ENCODE data around the gene TMEM258.

TMEM258 gene

DNA sequence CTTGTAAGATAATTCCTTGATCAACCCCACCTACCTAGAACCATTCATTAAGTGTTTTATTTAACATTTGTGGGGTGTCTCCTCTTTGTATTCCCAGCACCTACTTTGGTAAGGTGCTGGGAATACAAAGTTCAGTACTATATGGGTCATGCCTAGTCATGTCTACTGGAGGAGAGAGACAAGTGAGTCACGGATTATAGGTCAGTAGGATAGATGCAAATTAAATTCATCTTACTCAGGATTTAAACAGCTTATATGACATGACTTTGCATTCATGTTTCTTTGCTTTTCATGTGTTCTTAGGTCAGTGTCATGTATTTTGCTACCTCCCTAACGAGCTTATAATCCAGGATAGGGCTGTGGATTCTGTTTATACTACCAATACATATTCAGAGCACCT lies 27.8 kb upstream of the TMEM258 start:
- DNase-seq (ENCODE audit: low read depth) = no peak

DNA sequence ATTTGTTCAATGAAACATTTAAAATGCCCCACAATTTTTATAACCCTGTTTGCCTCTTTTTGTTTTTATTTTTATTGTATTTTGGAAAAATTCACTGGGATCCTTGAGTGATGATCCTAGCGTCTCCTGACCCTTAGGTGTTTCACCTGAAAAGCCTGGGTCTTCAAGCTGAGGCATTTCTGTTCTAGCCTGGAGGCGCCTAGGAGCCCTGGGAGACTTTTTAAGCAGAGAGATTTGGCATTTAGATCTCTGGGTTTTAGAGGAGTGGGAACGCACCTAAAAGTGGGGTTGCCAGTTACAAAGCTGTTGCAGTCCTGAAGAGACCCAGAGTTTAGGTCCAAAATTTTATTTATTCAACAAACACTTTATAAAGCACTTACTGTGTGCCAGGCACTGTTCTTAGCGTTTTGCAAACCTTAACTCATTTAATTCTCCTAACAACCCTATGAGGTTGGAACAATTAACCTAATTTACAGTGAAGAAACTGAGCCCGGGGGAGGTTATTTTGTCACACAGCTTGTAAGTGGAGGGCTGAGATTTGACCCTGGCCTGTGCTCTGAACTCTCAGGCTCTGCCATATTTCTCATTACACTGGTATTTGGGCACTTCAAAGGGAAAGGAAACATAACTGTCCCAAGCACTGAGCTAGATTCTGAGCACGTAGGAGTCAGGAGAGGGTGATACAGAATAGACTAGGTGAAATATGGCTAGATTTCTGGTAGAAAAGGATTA lies 25.2 kb upstream of the TMEM258 start:
- no peak for DNase-seq (ENCODE audit: low read depth)

DNA sequence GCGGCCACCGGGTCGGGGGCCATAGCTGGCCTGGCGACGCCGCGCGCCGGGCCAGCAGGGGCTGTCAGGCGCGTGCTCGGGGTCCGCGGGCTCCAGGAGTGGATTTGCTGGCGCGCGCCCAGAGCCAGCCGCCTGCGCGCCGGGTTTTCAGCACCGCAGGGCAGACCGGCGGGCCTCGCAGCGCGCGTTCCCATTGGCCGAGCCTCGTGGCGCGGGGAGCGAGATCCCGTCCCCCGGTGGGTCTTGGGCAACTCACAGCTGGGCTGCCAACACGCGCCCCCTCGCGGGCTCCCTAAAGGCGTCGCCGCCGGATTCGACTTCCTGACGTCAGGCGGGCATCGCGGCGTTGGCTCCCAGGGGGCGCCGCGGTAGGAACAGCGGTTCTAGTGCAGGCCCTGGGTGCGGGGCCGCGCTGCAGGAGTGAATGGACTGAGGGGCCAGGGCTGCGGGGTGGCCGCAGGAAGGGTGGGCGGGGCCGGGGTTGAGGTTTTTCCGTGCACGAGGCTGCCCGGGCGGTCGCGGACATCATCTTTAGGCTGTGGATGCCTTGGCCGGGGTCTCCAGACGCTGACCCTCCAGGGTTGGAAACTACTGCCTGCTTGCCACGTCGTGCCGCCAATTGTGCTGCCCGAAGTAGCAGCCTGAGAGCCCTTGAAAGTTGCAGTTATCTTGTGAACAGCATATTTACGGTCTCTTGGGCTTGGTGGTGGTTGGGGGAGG lies 24.5 kb upstream of the TMEM258 start, which contains the start of gene FADS1:
TSS of gene FADS1 (minus strand) at position 268 of the 720 bp plus-strand sequence. CDS start at position 194, 74 bp downstream.
- peak; percentile 78 for DNase-seq (ENCODE audit: low read depth)

DNA sequence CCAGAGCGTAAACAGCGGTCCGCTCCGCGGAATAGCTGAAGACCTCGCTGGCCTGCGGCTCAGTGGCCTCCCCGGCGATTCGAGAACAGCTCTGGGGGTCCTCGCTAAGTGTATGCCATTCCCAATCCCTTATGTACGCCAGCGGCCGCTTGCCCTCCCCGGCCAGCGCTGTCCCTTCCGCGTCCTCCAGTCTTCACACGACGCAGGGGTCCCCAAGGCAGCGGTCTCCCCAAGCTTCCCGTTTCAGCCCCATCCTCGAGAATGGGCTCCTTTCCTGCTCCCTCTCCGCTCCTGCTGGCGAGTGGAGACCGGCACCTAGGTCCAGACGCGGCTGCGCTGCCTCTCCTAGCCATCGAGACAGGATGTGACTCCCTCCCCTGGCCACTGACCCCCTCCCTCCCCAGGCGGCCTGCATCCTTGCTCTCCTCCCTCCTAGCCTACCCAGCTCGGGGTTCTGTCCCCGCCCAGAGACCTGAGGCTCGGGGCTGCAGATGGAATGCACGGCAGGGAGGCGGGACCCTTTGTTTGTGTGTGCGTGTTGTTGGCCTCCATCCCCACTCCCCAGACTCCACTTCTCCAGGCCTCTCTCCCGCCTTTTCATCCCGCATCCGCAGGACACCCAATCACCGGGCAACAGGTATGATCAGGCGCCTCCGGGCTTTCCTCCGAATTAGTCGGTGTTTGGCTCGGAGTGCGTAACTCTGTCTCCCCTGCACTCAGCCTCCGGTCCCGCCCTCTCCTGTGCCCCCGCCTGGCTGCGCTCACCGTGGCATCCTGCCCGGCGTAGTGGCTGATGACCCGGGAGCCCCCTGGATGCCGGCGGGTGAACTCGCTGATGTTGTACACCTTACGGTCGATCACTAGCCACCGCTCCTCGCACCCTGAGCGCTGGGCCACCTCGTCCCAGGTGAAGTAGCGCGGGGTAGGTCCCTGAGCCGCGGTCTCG lies 23.7 kb upstream of the TMEM258 start:
- DNase-seq (ENCODE audit: low read depth) = peak; percentile 56

DNA sequence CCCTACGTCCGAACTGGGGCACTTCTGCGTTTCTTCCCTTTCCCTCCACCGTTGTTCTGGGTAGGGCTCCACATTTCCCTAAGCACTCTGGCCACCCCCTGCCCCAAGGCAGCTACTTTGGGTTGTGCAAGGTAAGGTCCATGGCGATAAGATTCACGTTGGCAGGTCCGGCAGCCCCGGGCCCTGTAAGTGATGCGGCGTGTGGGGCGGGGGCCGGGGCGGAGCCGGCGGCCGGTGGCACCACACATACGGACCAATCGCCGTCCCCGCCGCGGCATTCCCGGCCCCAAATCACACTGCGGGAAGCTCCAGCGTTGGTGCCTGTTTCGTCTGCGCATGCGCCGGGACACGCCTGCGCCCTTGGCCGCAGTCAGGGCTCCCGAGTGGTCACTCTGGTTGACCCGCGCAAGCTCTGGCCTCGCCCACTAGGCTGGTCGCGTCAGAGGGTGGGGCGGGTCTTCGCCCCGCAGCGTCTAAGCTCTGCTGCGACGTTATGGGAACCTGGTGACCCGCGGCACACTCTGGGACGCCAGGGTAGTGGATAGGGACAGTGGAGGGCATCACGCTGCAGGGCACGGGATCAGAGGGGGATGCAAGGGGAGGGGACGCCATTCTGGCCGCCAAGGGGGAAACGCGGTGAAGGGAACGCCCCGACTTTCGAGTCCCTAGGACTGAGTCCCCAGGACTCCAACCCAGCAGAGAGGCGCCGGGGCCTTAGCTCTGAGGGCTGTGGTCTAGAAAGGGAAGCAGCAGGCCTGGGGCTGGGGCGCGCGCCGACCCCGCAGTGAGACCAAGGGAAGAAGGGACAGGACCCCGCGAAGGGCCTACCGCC lies 22.8 kb upstream of the TMEM258 start:
- no peak for DNase-seq (ENCODE audit: low read depth)

DNA sequence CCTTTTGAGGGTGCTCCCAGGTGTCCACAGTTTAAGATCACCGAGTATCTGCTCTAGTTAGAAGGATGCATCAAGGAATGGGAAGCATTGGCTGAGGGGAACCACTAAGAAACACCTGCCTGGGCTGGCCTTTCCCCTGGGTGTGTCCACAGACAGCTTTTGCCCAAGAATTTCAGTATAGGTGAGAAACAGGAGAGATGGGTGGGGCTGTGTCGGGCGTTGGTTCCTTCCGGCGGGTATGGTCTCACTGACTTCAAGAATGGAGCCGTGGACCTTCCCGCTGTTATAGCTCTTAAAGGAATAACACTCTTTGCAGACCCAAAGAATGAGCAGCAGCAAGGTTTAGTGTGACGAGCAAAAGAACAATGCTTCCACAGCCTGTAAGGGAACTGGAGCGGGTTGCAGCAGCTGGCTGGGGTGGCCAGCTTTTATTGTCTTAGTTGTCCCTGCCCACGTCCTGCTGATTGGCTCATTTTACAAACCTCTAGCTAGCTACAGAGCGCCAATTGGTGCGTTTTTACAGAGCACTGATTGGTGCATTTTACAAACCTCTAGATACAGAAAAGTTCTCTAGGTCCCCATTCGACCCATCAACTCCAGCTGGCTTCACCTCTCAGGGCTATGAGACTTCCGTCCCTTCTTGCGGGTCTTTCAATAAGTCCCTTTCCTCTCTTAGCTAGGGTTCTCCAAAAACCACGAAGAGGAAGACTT lies 22.0 kb upstream of the TMEM258 start:
- DNase-seq (ENCODE audit: low read depth) = no peak

DNA sequence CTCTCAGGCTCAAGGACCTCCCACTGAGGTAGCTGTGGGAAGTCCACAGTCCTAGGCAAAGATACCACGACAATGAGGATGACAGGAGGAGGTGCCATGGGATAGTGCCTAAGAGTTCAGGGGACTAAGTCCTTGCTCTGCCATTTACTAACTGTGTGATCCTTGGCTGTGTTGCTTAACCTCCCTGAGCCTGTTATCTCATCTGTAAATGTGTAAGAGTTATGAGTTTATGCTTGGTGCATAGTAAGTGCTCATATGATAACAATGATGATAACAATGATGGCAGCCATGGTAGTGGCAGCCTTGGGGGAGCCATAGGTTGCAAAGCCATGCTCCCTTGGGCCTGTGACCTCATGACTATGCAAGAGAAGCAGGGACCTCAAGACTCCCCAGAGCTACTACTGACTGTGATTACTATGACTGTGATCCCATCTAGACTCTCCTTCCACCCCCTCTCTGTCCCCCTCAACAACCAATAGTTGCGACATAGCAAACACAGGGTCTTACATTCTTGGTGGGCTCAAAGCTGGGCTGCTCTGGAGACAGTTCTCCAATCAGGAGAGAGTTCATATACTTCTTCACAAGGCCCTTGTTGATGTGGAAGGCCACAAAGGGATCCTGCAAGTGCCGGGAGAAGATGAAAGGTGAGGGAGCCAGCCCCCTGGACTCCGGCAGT lies 20.5 kb upstream of the TMEM258 start:
- DNase-seq (ENCODE audit: low read depth) = no peak

DNA sequence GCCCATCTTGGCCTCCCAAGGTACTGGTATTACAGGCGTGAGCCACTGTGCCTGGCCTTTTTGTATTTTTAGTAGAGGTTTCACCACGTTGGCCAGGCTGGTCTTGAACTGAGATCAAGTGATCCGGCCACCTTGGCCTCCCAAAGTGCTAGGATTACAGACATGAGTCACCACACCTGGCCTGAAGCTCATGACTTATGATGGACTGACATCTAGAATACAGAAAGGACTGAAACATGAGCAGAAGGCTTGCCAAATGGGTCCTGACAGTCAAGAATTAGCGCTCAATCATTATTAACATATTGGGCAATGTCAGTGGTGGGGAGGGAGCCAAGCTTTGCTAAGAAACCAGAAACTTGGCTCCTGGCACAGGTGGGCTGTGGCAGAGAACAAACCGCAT lies 19.4 kb upstream of the TMEM258 start:
- no peak for DNase-seq (ENCODE audit: low read depth)

DNA sequence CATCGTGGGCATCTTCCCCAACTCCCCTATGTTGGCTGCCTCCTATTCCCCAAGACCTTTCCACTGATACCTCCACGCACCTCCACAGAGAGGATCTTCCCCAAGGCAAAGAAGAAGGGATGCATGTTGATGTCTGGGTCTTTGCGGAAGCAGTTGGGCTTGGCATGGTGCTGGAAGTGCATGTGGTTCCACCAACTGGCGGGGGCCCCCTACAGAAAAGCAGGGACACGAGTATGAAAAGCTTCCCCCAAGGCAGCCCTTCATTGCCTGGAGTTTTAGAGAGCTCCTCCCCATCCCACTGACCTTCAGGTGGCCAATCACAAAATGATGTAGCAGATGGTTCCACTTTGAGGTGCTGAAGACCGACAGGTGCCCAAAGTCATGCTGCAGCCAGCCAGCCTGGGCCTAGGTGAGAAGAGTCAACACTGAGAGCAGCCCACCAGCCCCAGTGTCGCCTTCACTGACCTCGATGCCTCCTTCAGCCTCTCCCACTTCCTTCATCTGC lies 18.3 kb upstream of the TMEM258 start:
- no peak for DNase-seq (ENCODE audit: low read depth)

DNA sequence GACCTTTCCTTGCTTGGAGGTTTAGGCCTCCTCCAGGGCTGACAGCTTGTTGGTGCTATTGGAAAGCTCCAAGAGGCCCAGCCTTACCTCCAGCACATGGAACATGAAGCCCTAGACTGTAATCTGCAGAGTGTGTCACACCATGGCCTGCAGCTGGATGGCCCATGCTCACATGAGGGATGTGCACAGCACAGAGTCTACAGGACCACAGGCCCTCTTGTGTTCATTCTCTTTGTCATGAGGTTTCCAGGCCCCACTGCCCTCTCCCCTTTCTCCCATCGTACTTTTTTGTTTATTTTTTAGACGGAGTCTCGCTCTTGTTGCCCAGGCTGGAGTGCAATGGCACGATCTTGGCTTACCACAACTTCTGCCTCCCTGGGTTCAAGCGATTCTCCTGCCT lies 14.4 kb upstream of the TMEM258 start:
- DNase-seq (ENCODE audit: low read depth) = no peak

DNA sequence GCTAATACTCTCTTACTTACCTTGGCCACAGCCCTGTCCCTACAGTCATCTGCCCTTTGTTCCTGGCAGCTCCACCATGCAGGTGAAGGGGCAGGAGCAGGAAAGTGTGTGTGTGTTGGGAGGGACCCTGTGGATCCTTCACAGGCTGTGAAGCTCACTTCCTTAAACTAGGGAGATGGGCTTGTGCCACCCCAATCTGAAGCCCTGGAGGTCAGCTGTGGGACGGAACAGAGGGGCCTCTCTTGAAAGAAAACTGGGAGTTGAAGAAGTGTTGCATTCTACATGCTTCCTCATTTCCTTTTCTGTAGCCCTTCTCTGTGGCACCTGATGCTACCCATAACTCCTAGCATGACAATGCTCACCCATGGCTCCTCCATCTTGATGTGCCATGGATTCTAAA lies 12.7 kb upstream of the TMEM258 start:
- DNase-seq (ENCODE audit: low read depth) = no peak

DNA sequence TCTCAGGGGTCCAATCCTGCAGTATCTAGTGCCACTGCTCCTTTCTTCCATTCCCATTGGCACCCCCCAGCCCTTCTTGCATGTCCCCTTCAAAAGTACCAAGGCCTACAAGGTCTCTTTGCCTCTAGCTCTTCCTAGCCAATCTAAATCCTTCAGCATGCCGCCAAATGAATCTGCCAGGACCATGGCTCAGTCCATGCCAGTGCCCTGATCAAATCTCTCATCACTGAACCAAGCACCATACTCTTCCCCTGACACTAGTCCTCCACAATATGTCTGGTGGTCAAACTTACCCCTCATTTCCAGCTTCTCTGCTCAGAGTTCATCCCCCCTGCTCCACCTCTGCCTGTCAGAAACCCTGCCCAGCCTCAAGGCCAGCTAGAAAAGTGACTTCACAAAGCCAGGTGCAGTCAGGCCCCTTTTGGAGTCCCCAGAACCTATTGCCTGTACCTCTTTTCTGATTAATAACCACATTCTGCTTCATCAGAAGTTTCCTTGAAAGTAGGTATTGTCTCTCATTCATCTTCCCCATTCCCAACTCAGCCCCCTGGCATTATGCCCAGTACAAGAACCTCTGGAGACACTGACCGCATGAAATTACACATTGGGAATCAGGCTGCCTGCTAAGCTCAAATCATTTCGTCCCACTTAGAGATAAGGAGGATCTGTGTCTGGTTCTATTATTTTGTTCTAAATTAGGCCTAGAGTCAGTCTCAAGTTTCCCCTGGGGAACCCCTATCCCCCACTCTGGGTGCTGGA lies 11.7 kb upstream of the TMEM258 start:
- DNase-seq (ENCODE audit: low read depth) = no peak

DNA sequence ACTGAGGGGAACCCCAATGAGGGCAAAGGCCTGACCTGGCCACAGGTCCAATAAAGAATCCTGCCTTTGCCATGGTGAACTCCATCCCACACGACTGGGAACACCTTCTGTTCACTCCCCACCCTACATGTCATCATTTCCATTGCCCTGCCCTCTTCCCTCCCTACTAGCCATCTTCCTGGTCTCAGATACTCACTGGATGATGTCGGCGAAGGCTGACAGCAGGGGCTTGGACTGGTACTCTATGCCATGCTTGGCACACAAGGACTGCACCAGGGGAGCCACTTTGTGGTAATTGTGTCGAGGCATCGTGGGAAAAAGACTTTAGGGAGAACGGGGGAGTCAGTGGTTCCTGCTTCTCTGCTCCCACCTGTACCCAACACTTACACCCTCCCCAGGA lies 10.2 kb upstream of the TMEM258 start:
- DNase-seq (ENCODE audit: low read depth) = no peak

DNA sequence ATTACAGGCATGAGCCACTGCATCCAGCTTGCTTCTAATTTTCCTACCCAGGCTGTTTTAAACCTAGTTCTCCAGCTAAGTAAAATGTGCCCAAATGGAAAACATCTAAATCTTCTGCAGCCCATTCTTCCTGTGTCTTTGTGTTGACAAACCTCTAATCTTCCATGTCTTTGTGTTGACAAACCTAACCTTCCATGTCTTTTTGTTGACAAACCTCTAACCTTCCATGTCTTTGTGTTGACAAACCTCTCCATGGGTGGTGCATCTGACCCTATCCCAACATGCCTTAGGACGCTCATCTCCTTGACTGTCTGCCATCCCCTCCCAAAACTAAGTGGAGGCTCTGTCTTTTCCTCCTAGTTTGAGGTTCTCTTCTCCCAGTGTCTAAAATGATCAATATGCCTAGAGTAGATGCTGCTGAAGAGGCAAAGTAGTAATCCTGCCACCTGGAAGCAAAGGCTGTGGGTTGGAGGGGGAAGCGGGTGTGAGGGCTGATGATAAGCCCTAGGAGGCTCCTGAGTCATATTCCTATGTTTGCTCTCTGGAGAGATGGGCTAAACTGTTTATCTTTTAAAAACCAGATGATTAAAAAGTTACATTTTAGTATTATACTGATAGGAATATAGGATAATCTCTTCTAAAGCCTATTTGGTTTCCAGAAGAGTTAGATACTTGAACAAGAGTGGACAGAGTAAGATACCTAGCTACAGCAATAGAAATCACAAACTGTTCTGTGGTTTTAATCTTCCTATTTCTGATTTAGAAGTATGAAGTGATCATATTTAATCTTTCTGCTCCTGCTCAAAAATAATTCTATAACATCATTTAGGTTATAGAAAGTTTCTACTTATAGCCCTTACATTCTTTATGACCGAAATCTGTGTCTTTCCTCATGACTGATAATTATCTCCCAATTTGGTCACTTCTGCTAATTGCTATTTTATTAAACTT lies 8.2 kb upstream of the TMEM258 start:
- no peak for DNase-seq (ENCODE audit: low read depth)

DNA sequence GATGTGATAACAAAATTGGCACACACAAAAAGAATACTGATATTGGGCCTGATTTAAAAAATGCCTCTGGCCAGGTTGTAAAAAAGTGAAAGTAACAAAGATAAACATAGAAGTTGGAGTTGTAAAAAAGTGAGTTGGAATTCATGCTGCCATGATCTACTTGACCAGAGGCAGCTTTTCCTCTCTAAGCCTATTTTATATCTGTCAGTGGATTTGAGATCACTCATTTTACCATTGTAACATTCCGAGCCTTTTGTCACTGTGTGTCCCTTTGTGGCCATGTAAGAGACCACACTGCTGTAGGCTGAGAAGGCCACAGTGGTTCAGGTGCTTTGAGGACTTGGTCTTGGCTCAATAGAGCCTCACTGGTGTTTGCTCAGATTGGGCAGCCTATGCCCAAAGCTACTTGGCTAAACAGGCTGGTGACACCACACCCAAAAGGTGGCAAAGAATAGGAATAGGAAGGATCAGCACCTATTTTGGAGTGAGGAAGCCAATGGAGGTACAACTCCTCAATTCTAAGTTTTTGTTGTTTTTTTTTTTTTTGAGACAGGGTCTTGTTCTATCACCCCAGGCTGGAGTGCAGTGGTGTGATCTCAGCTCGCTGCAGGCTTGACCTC lies 7.4 kb upstream of the TMEM258 start:
- no peak for DNase-seq (ENCODE audit: low read depth)

DNA sequence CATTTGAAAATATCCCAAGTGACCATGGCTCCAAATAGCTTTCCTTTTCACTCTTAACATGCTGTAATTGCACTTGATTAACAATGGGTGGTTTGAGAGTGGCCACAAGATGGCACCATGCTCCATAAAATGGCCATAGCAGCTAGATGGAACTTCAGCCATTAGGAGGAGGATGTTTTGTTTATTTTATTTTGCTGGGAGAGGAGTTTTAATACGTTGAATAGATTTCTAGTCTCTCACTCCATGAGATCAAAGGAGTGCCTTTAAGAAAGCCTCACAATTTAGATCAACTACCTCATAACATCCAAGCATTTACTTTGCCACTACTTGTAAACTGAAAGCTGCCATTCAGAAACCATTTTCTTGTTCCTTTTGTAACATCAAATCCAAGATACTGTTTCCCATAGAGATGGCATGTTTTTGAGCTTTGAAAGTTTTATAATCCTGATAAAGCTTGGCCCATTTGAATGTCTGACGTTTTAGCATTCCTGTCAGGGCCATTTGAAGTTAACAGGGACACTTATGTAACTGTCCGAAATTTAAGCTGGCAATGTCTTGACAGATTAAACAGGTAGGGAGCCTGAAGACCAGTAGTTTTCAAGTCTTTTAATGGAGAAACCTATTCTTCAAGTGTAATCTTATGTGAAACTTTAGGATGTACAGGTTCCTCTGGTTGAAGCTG lies 5.0 kb upstream of the TMEM258 start:
- peak; percentile 73 for DNase-seq (ENCODE audit: low read depth)
